ENCODE measurements around the gene USF3.

The USF3 gene

GRCh38 chr3:113721636-113722035 lies 25.2 kb upstream of the USF3 start:
- TF ChIP-seq, protein P1, sequence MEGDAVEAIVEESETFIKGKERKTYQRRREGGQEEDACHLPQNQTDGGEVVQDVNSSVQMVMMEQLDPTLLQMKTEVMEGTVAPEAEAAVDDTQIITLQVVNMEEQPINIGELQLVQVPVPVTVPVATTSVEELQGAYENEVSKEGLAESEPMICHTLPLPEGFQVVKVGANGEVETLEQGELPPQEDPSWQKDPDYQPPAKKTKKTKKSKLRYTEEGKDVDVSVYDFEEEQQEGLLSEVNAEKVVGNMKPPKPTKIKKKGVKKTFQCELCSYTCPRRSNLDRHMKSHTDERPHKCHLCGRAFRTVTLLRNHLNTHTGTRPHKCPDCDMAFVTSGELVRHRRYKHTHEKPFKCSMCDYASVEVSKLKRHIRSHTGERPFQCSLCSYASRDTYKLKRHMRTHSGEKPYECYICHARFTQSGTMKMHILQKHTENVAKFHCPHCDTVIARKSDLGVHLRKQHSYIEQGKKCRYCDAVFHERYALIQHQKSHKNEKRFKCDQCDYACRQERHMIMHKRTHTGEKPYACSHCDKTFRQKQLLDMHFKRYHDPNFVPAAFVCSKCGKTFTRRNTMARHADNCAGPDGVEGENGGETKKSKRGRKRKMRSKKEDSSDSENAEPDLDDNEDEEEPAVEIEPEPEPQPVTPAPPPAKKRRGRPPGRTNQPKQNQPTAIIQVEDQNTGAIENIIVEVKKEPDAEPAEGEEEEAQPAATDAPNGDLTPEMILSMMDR (IDR thresholded peaks at IDR 0.05): no peak
- Histone ChIP-seq H3K4me1 (ENCODE audit: control insufficient read depth in 1 of 2, insufficient read depth in 1 of 2, low read depth in 1 of 2, low read length in 1 of 2) (no peaks in the 10 kb centered on the region), H3K36me3 (peaks cover 54% of the 10 kb centered on the region), H3K9me3 (no peaks in the 10 kb centered on the region), H3K27me3 (no peaks in the 10 kb centered on the region), H3K4me3 (ENCODE audit: low read depth in 1 of 2, low read length in 1 of 2) (no peak overlapping the region), H3K27ac (no peak overlapping the region)

DNA sequence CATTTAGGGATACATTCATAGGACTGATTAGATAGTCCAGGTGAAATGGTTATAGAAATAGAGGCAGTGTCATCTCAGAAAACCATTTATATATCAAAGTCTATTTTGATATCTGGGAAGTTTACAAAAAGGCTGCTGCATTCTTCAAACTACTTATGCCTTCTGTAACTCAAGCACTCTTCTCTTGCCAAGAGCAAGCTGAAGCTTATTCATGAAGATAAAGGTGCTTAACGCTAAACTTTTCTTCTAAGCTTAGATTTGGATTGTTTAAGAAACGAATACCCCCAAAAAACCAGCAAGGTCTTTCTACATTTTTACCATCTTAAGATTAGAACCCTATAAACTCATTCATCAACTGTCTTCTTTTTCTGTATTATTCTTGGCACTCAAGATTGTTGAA lies 23.3 kb upstream of the USF3 start:
- Histone ChIP-seq H3K27me3 (no peaks in the 10 kb centered on the region), H3K9me3 (no peaks in the 10 kb centered on the region), H3K4me1 (ENCODE audit: control insufficient read depth in 1 of 2, insufficient read depth in 1 of 2, low read depth in 1 of 2, low read length in 1 of 2) (no peaks in the 10 kb centered on the region), H3K27ac (no peak overlapping the region), H3K36me3 (peaks cover 54% of the 10 kb centered on the region), H3K4me3 (ENCODE audit: low read depth in 1 of 2, low read length in 1 of 2) (no peak overlapping the region)
- TF ChIP-seq, protein P1 (IDR thresholded peaks at IDR 0.05): no peak

DNA sequence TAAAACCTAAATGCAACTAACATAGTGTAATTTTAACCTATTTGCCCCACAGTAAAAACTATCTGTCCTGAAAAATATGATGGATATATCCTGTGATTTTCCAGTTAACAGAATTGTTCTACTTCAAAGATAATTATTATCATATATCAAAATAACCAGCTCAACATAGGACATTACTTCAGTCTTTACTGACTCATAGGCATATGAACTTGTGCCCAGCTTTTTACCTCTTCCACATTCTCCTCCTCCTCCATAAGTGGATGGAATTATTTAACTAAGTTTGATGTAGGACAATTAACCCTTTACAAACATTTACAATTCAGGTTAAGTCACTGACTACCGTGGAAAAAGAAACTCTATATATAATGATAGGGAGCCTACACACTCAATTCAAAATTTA lies 22.9 kb upstream of the USF3 start:
- no peaks in the 10 kb centered on the region for H3K9me3 ChIP-seq

DNA sequence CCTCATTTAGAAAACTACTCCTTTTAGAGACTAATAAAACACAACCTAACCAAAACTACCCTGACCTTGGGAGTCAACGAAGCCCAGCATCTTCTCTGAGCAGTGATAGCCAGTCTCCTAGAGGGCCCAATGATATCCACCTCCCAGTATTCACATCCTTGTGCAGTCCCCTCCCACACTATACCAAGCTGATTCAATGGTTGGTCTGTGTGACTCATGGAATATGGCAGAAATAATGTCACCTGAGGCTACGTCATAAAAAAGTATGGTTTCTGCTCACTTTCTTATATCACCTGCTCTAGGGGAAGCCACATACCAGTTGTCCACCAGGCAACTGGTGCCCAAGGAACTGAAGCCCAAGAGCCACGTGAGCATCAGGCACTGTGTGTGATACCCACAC lies 21.4 kb upstream of the USF3 start:
- H3K27me3 ChIP-seq: peaks cover 4% of the 10 kb centered on the region
- H3K36me3 ChIP-seq: peaks cover 47% of the 10 kb centered on the region
- no peak overlapping the region for H3K27ac ChIP-seq
- TF ChIP-seq, protein P1 (IDR thresholded peaks at IDR 0.05): no peak
- H3K4me1 ChIP-seq (ENCODE audit: control insufficient read depth in 1 of 2, insufficient read depth in 1 of 2, low read depth in 1 of 2, low read length in 1 of 2): no peaks in the 10 kb centered on the region
- no peak overlapping the region for H3K4me3 ChIP-seq (ENCODE audit: low read depth in 1 of 2, low read length in 1 of 2)
- no peaks in the 10 kb centered on the region for H3K9me3 ChIP-seq

More for the DNA sequence above, 22.9 kb upstream of the USF3 start:
- H3K27me3 ChIP-seq: no peaks in the 10 kb centered on the region
- TF ChIP-seq, protein P1 (IDR thresholded peaks at IDR 0.05): no peak
- H3K27ac ChIP-seq: no peak overlapping the region
- H3K4me3 ChIP-seq (ENCODE audit: low read depth in 1 of 2, low read length in 1 of 2): no peak overlapping the region
- H3K36me3 ChIP-seq: peaks cover 54% of the 10 kb centered on the region
- no peaks in the 10 kb centered on the region for H3K4me1 ChIP-seq (ENCODE audit: control insufficient read depth in 1 of 2, insufficient read depth in 1 of 2, low read depth in 1 of 2, low read length in 1 of 2)

GRCh38 chr3:113717308-113717707 lies 20.9 kb upstream of the USF3 start:
- Histone ChIP-seq H3K36me3 (peaks cover 42% of the 10 kb centered on the region), H3K27ac (no peak overlapping the region), H3K4me3 (ENCODE audit: low read depth in 1 of 2, low read length in 1 of 2) (no peak overlapping the region), H3K4me1 (ENCODE audit: control insufficient read depth in 1 of 2, insufficient read depth in 1 of 2, low read depth in 1 of 2, low read length in 1 of 2) (no peaks in the 10 kb centered on the region), H3K9me3 (no peaks in the 10 kb centered on the region), H3K27me3 (peaks cover 8% of the 10 kb centered on the region)
- TF ChIP-seq, protein P1 (IDR thresholded peaks at IDR 0.05): no peak

- H3K27ac ChIP-seq: no peak overlapping the region
- peaks cover 28% of the 10 kb centered on the region for H3K27me3 ChIP-seq
- TF ChIP-seq, protein P1 (IDR thresholded peaks at IDR 0.05): no peak
- H3K9me3 ChIP-seq: no peaks in the 10 kb centered on the region
- H3K36me3 ChIP-seq: peaks cover 16% of the 10 kb centered on the region
- H3K4me3 ChIP-seq (ENCODE audit: low read depth in 1 of 2, low read length in 1 of 2): no peak overlapping the region
- H3K4me1 ChIP-seq (ENCODE audit: control insufficient read depth in 1 of 2, insufficient read depth in 1 of 2, low read depth in 1 of 2, low read length in 1 of 2): no peaks in the 10 kb centered on the region
Measured at GRCh38 chr3:113714702-113715101, 18.3 kb upstream of the USF3 start.
